HepG2 (cell line): ENCODE measurements around the gene SAPCD2. TPM values are rescaled to one million over a fixed set of nuclear protein-coding genes. Genes with fewer than 3 reads are reported as not detected.

ENCODE experiments used
- ASH2L ChIP-seq: fragments of 300-600, 200-600 bp; sonication (generic); IDR thresholded peaks from 2 replicates; pipeline ENCODE4 v1.7.0; 2017; ENCODE audit warnings: low read depth, mild to moderate bottlenecking, moderate library complexity, mixed read lengths, low read length; ENCODE audit not compliant: insufficient read length
- ELF3 ChIP-seq: IDR thresholded peaks from 2 replicates; pipeline ENCODE4 v1.6.1; 2016; ENCODE audit warnings: missing genetic modification reagents, missing compliant biosample characterization
- MTF2 ChIP-seq: sonication (generic); formaldehyde crosslinking; IDR thresholded peaks from 2 replicates; pipeline ENCODE4 v1.5.0; 2020; ENCODE audit warnings: missing genetic modification reagents, borderline replicate concordance
- POLR2G ChIP-seq: fragments of 200-400 bp; formaldehyde crosslinking; IDR thresholded peaks from 2 replicates; pipeline ENCODE4 v1.6.1; 2018; ENCODE audit warnings: mild to moderate bottlenecking, low read depth, low read length, moderate library complexity
- PTBP1 ChIP-seq: fragments of 200-400 bp; formaldehyde crosslinking; IDR thresholded peaks from 2 replicates; pipeline ENCODE4 v1.6.1; 2018; ENCODE audit warnings: low read length, low read depth; ENCODE audit not compliant: poor library complexity, severe bottlenecking
- SMC3 ChIP-seq: IDR thresholded peaks from 2 replicates; pipeline ENCODE4 v1.6.1; 2011; ENCODE audit warnings: low read length, improper control_type of control experiment
- SNRNP70 ChIP-seq: fragments of 200-400 bp; formaldehyde crosslinking; IDR thresholded peaks from 2 replicates; pipeline ENCODE4 v1.6.1; 2017; ENCODE audit warnings: mild to moderate bottlenecking, low read depth, low read length, moderate library complexity
- SP4 ChIP-seq: sonication (generic); formaldehyde crosslinking; IDR thresholded peaks from 2 replicates; pipeline ENCODE4 v1.8.1; 2023; ENCODE audit warnings: mild to moderate bottlenecking, missing genetic modification reagents
- ZBTB38 ChIP-seq: sonication (generic); formaldehyde crosslinking; IDR thresholded peaks from 2 replicates; pipeline ENCODE4 v1.5.1; 2020; ENCODE audit warnings: mild to moderate bottlenecking, missing genetic modification reagents
- ZEB1 ChIP-seq: IDR thresholded peaks from 2 replicates; pipeline ENCODE4 v1.6.1; 2012; ENCODE audit warnings: mild to moderate bottlenecking, low read depth, inconsistent platforms; ENCODE audit not compliant: insufficient replicate concordance
- ZFX ChIP-seq: sonication (generic); formaldehyde crosslinking; IDR thresholded peaks from 2 replicates; pipeline ENCODE4 v1.4.0; 2020; ENCODE audit warnings: mild to moderate bottlenecking, low read depth, missing genetic modification reagents, moderate library complexity
- ZNF24 ChIP-seq: fragments of 450-650 bp; IDR thresholded peaks from 2 replicates; pipeline ENCODE4 v1.6.1; 2017; ENCODE audit warnings: antibody characterized with exemption, mild to moderate bottlenecking
- ZNF264 ChIP-seq: sonication (generic); formaldehyde crosslinking; IDR thresholded peaks from 2 replicates; pipeline ENCODE4 v1.4.0; 2020; ENCODE audit warnings: missing genetic modification reagents
- polyA plus RNA-seq, 8 experiments: library from polyadenylated mRNA; depleted of rRNA in 3 of 8; stranded (reverse) in 7 of 8; unstranded in 1 of 8; fragments of >200 nt; fragmentation: Illumina TruSeq in 4 of 8; extraction: Trizol in 4 of 8; gene quantifications; 2 replicates each; pipeline versions ENCODE4 v1.2.1 to v1.2.3, GENCODE V29; 2011 to 2016; ENCODE audit warnings: low read depth in 4 of 8, missing spikeins in 1 of 8, mixed read lengths in 1 of 8; ENCODE audit not compliant: insufficient read depth in 1 of 8
- total RNA-seq, 5 experiments: library from RNA; depleted of rRNA; stranded (reverse); fragments of >200 nt; fragmentation: Illumina TruSeq; extraction: Trizol; gene quantifications; 2 replicates each; pipeline ENCODE4 v1.2.3, GENCODE V29; 2016; ENCODE audit warnings: low read depth in 1 of 5
- TF ChIP-seq, protein P1 (sequence below): sonication (generic); formaldehyde crosslinking; IDR thresholded peaks from 2 replicates; pipeline ENCODE4 v1.4.0; 2020; ENCODE audit warnings: mild to moderate bottlenecking, missing genetic modification reagents
- TF ChIP-seq, protein P2 (sequence below): sonication (generic); formaldehyde crosslinking; IDR thresholded peaks from 2 replicates; pipeline ENCODE4 v1.5.0; 2020; ENCODE audit warnings: mild to moderate bottlenecking, missing genetic modification reagents
- TF ChIP-seq, protein P3 (sequence below): sonication (generic); formaldehyde crosslinking; IDR thresholded peaks from 2 replicates; pipeline ENCODE4 v1.4.0; 2020; ENCODE audit warnings: missing genetic modification reagents
- TF ChIP-seq, protein P4 (sequence below): sonication (generic); formaldehyde crosslinking; IDR thresholded peaks from 2 replicates; pipeline ENCODE4 v1.4.0; 2020; ENCODE audit warnings: missing genetic modification reagents

The SAPCD2 gene
- total and polyA plus RNA-seq, 2 of the 13 experiments (the other 11 are each of a cell fraction or from before 2014, with no cell fraction given) = 21.9 to 42.8 TPM

DNA sequence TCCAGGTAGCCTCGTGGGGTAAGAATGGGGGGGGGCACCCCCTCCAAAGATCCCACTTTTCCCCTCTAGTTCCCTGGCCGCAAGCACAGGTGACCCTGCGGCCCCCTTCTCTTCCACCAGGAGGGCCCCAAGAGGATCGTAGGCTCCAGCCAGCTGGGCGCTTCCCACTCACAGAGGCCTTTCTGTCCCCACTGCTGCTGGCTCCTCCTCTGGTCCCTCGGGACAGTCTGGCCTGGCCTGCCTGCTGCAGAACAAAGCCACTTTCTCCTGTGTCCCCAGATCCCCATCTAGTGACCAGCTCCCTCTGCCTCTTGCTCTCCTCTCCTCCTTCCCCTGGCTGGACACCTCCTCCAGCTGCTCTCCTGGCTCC, 534 bp upstream of the SAPCD2 start (continued):
- TF ChIP-seq, protein P1, sequence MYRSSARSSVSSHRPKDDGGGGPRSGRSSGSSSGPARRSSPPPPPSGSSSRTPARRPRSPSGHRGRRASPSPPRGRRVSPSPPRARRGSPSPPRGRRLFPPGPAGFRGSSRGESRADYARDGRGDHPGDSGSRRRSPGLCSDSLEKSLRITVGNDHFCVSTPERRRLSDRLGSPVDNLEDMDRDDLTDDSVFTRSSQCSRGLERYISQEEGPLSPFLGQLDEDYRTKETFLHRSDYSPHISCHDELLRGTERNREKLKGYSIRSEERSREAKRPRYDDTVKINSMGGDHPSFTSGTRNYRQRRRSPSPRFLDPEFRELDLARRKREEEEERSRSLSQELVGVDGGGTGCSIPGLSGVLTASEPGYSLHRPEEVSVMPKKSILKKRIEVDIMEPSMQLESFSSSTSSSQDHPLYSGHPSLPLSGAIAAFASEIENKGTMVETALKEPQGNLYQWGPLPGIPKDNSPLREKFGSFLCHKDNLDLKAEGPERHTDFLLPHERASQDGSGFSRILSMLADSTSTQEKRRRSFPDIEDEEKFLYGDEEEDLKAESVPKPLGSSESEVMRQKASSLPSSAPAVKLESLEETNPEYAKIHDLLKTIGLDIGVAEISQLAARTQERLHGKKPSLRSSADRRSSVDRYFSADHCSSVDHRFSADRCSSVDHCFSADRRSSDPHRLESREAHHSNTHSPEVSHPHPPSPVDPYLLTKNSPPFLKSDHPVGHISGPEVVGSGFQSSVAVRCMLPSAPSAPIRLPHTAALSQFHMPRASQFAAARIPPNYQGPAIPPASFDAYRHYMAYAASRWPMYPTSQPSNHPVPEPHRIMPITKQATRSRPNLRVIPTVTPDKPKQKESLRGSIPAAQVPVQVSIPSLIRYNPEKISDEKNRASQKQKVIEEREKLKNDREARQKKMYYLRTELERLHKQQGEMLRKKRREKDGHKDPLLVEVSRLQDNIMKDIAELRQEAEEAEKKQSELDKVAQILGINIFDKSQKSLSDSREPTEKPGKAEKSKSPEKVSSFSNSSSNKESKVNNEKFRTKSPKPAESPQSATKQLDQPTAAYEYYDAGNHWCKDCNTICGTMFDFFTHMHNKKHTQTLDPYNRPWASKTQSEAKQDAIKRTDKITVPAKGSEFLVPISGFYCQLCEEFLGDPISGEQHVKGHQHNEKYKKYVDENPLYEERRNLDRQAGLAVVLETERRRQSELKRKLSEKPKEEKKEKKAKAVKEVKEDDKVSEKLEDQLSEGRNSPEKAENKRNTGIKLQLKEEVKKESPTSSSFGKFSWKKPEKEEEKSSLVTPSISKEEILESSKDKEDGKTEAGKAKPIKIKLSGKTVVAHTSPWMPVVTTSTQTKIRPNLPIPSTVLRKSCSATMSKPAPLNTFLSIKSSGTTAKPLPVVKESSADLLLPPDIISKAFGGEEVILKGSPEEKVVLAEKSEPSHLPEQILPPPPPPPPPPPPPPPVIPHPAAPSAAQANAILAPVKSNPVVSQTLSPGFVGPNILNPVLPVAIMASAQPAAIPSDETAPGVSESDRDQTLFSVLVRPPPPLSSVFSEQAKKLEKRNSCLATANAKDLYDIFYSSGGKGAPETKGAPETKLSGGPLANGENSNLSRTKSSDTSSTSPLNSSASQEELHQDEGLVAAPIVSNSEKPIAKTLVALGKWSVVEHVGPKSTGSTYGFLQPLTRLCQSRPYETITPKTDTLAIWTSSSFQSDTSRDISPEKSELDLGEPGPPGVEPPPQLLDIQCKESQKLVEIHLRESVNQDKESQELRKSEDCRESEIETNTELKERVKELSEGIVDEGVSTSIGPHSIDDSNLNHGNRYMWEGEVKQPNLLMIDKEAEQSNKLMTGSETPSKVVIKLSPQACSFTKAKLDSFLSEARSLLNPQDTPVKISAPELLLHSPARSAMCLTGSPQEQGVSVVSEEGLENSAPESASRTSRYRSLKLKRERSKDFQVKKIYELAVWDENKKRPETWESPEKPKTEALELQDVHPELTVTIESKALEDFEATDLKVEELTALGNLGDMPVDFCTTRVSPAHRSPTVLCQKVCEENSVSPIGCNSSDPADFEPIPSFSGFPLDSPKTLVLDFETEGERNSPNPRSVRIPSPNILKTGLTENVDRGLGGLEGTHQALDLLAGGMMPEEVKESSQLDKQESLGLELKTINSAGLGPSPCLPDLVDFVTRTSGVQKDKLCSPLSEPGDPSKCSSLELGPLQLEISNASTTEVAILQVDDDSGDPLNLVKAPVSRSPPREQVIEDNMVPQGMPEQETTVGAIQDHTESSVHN (CRISPR knock-in tag) = no peak
- no peak; the same call in 1 of the 2 replicates for TF ChIP-seq SP4 (CRISPR knock-in tag)
- TF ChIP-seq PTBP1 = no peak
- TF ChIP-seq ASH2L = peak; percentile 15
- no peak for TF ChIP-seq ZNF264 (CRISPR knock-in tag)
- TF ChIP-seq, protein P2, sequence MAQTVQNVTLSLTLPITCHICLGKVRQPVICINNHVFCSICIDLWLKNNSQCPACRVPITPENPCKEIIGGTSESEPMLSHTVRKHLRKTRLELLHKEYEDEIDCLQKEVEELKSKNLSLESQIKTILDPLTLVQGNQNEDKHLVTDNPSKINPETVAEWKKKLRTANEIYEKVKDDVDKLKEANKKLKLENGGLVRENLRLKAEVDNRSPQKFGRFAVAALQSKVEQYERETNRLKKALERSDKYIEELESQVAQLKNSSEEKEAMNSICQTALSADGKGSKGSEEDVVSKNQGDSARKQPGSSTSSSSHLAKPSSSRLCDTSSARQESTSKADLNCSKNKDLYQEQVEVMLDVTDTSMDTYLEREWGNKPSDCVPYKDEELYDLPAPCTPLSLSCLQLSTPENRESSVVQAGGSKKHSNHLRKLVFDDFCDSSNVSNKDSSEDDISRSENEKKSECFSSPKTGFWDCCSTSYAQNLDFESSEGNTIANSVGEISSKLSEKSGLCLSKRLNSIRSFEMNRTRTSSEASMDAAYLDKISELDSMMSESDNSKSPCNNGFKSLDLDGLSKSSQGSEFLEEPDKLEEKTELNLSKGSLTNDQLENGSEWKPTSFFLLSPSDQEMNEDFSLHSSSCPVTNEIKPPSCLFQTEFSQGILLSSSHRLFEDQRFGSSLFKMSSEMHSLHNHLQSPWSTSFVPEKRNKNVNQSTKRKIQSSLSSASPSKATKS (CRISPR knock-in tag) = no peak
- TF ChIP-seq ELF3 = no peak
- no peak for TF ChIP-seq ZEB1
- no peak for TF ChIP-seq ZBTB38
- TF ChIP-seq, protein P3, sequence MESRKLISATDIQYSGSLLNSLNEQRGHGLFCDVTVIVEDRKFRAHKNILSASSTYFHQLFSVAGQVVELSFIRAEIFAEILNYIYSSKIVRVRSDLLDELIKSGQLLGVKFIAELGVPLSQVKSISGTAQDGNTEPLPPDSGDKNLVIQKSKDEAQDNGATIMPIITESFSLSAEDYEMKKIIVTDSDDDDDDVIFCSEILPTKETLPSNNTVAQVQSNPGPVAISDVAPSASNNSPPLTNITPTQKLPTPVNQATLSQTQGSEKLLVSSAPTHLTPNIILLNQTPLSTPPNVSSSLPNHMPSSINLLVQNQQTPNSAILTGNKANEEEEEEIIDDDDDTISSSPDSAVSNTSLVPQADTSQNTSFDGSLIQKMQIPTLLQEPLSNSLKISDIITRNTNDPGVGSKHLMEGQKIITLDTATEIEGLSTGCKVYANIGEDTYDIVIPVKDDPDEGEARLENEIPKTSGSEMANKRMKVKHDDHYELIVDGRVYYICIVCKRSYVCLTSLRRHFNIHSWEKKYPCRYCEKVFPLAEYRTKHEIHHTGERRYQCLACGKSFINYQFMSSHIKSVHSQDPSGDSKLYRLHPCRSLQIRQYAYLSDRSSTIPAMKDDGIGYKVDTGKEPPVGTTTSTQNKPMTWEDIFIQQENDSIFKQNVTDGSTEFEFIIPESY (CRISPR knock-in tag) = no peak
- no peak for TF ChIP-seq SMC3
- TF ChIP-seq POLR2G = peak; percentile 2; the same call in 1 of the 2 replicates
- TF ChIP-seq ZFX = peak; percentile 71
- TF ChIP-seq, protein P4, sequence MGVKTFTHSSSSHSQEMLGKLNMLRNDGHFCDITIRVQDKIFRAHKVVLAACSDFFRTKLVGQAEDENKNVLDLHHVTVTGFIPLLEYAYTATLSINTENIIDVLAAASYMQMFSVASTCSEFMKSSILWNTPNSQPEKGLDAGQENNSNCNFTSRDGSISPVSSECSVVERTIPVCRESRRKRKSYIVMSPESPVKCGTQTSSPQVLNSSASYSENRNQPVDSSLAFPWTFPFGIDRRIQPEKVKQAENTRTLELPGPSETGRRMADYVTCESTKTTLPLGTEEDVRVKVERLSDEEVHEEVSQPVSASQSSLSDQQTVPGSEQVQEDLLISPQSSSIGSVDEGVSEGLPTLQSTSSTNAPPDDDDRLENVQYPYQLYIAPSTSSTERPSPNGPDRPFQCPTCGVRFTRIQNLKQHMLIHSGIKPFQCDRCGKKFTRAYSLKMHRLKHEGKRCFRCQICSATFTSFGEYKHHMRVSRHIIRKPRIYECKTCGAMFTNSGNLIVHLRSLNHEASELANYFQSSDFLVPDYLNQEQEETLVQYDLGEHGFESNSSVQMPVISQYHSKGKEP = no peak
- TF ChIP-seq MTF2 = no peak
- no peak for TF ChIP-seq SNRNP70
- no peak for TF ChIP-seq ZNF24
